ENCODE data around the gene DIO3.
"Not testable (repeated sequence)": the region's sequence is repeated elsewhere in the genome, so short reads cannot be mapped to it uniquely, and the experiment has no call there.

Gene DIO3

DNA sequence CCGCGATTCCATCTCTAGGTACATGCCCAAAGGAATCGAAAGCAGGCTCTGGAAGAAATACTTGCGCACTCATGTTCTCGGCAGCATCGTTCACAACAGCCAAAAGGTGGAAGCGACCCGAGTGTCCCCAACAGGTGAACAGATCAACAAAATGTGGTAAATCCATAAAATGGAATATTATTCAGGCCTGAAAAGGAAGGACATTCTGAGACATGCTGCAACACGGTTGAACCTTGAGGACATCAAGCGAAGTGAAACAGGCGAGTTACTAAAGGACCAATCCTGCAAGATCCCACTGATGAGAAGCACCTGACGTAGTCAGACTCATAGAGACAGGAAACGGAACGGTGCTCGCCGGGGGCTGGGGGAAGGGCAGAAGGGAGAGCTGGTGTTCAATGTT, 17.5 kb upstream of the DIO3 start:
- no peak for DNase-seq

- DNase-seq = no peak
Observed at GRCh38 chr14:101544550-101544949, 16.7 kb upstream of the DIO3 start.

DNA sequence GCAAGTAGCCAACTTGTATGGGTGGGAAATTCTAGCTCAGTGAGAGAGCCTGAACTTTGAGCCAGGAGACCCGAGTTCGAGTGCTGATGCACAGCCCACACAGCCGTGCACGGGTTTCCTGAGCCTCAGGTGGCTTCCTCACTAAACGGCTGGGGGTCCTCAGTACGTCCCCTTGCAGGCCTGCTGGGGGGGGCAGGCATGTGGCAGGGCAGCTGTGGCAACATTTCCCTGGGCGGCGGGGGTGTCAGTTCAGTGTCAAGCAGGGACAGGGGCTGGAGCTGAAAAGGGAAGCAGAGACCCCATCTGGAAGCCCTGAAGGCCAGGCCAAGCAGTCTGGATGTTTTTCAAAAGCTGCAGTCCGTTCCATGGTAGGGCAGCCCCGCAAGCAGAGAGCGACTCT, 14.6 kb upstream of the DIO3 start:
- DNase-seq = no peak

- DNase-seq = no peak
Observed at GRCh38 chr14:101547107-101547738, 14.1 kb upstream of the DIO3 start.

- DNase-seq = no peak
Observed at GRCh38 chr14:101547961-101548669, 13.2 kb upstream of the DIO3 start.

DNA sequence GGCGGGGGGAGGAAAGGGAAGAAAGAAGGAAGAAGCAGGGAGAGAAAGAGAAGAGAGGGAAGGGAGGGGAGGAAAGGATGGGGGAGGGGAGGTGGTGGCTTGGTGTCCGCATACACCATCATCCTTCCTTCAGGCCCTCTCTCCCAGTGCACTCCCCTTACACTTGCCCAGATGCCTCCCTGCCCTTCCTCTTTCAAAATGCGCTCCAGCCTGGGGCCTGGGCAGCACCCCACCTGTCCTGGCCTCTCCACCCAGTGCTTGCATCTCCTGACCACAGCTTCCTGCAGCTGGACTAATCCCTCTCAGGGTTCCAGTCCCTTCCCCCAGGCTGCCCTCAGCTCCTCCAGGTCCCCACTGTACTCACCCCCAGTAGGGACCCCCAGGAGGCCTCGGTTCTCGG, 12.6 kb upstream of the DIO3 start:
- DNase-seq = no peak

DNA sequence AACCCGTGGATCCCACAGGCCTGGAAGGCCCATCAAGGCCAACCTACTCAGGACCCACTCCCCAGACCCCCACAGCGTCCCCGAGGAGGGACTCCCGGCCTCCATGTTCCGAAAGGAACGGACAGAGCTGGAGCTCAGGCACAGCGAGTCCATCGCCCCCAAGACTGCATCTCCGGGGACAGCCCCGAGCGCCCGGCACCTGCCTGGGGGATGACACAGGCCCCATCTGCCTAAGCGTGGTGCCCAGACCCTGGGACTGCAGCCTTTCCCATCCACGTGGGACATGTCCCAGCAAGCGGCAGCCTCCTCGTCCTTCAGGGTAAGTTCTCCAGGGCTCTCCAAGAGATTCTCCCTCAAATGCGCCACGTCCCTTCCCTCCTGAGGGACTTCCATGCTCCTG, 12.1 kb upstream of the DIO3 start:
- no peak for DNase-seq

DNA sequence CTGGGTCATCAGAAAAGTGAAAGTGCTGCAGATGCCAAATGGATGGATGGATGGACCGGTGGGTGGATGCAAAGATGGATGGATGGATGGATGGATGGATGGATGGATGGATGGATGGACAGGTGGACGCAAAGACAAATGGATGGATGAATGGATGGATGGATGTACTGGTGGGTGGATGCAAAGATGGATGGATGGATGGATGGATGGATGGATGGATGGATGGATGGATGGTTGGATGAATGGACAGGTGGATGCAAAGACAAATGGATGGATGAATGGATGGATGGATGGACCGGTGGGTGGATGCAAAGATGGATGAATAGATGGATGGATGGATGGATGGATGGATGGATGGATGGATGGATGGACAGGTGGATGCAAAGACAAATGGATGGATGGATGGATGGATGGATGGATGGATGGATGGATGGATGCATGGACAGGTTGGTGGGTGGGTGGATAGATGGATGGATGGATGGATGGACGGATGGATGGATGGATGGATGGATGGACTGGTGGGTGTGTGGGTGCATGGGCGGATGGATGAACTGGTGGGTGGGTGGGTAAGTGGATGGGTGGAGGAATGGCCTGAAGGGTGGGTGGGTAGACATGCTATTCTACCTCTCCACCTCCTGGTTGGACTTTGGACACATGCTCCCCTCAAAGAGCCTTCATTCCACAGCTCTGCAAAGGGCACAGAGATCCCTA, 10.9 kb upstream of the DIO3 start:
- not testable (repeated sequence) for DNase-seq

DNA sequence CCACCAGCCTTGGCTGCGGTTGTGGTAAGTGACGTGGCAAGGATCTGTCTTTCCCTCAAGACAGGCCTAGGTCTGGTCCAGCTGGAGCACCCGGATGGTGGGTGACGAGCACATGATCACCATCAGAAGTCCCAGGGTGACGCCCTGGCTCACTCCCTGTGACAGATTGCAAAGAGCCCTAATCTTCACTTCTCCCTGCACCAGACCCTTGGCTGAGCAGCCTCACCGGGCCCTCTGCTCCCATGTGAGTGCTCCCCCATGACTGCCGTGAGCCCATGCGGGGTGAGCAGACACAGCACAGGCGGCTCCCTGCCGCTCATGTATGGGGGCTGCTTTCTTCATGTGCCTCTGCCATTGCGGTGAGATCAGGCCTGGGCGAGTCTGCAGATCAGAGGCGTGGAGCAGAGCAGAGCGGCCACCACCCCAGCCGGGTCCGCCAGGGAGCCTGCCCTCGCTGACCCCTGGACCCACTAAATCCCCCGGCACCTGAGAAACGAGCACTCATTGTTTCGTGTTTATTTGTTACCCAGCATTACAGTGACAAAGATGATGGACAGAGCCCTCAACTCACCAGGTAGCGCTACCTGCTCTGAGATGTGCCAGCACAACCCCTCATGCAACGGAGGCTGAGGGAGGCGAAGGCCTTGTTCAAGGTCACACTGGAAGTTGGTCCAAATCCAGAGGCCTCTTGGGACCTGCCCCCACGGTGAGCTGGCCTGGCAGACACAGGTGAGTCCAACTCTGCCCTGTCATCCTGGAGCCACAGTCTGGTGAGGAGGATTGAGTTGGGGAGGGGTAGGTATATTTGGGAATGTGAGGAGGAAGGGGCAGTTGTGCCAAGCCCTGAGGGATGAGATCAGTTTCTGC, 9.3 kb upstream of the DIO3 start:
- no peak for DNase-seq

- DNase-seq = no peak
Observed at GRCh38 chr14:101552786-101553231, 8.5 kb upstream of the DIO3 start.

DNA sequence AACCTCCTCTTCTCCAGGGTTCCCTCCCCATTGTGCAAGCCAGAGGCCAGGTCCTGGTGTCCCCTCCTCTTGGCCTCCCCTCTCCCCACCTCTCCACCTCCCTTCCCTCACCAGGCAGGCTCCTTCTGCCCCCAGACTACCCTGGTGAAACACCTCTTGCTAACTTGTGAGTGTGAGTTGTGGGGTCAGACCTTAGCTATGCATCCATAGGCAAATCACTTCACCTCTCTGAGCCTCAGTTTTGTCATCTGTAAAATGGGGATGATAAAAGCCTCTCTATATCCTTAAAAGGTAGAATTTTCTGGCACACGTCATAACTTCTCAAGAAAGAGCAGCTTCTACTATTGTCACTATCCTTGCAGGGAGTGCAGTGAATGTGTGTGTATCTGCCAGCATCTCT, 7.9 kb upstream of the DIO3 start:
- no peak for DNase-seq

DNA sequence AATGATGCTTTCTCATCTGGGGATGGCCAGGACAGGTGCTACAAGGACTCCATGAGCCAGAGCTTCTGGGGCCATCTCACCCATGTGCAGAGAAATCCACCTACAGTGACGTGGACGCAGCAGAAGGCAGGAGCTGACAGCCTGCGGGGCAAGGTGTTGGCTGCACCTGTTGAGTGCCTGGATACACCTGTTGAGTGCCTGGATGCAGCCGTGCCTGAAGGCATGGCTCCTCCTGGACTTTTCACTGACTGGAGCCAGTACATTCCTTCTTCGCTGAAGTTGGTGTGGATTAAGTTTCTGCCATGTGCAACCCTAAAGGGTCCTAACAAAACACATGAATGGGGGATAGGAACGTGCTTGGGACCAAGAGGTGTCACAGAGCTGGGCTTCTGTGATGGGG, 7.4 kb upstream of the DIO3 start:
- DNase-seq = no peak

DNA sequence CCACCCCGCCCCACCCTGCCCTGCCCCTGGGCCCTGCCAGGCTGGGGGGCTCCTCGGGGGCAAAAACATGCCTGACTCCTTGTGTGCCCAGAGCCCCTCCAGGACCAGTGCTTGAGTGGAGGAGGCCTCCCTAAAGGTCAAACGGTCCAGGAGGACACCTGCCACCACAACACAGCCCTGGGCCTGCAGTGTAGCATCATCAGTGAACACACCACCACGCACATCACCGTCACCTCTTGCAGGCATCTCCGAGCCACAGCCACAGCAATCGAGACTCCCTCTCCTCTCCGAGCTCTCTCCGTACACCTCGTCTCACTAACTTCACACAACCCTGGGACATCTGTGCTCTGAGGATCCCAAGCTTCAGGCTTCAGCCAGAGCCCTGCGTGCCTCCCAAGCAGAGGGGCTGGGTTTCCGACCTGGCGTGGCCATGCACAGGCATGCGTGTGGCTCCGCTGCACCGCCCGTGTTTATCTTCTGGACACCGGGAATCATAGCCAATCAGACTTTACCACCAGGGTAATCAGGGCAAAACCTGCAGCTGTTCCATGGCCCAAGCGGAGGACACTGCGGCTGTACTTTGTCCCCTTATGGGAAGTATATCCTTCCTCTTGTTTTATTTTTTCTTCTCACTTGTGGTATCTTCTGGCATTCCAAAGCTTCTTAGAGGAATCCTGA, 6.2 kb upstream of the DIO3 start:
- DNase-seq = no peak

GRCh38 chr14:101555669-101556043, 5.6 kb upstream of the DIO3 start:
- not testable (repeated sequence) for DNase-seq

DNA sequence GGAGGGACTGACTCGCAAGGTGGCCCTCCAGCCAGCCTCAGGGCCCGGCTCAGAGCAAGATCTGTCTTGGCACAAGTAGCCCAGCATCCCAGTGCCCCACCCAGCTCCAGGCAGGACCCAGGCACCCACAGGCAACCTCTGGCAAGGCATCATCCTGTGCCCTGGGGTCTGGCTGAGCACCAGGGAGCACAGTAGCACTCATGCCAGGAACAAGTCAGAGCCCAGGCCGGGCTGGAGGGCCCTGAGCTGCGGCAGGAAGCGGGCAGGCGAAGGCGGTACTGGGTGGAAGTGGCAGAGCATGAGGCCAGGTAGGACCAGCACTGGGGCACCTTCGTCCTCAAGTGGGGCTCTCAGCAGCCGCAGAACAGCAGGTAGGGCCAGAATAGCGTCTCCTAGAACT, 5.2 kb upstream of the DIO3 start:
- DNase-seq = no peak

DNA sequence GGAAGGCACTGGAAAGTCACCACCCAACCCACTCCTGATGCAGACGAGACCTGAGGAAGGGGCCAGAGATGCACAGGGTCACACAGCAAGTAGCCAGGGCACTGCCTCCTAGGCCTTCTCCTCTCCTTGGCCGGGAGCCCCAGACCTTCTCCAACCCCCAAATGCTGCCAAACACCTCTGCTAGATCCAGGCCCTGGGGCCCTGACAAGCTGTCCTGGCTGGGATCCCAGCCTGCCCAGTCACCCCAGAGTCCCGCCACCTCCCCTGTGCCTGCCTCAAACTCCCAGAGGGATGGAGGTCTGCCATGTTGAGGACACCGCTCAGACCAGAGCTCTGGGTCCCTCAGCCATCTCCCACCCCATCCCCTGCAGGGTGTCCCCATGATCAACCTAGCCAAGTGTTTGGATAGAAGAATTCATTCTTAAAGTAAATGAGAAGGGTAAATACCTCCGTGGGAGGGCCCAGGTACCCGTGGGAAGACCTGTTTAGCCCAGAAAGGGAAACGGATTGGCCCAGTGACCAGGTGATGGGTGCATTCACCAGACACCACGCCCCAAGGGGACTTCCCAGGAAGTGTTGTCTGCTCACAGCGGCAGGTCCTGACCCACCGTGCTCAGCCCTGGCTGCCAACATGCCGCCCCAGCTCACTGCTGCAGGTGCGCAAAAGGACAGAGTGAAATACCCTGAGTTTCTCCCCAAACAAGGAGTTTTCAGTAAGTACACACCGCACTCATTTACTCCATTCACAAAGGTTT, 4.6 kb upstream of the DIO3 start:
- DNase-seq = no peak

DNA sequence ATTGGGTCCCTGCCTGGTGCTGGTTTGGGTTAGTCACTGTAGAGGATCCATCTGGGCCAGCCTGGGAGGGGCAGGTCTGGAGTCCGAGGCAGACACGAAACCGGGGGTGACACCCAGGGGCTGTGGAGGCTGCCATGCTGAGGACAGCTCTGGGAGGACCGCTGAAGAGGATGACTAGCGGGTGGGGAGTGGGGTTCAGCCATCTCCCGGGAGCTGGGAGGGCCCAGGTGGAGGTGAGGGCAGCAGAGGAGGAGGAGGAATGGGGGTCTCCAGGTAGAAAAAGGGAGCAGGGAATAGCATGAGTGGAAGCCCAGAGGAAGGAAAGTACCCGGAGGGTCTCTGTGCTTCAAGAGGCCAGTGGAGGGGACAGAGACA, 4.0 kb upstream of the DIO3 start:
- no peak for DNase-seq

DNA sequence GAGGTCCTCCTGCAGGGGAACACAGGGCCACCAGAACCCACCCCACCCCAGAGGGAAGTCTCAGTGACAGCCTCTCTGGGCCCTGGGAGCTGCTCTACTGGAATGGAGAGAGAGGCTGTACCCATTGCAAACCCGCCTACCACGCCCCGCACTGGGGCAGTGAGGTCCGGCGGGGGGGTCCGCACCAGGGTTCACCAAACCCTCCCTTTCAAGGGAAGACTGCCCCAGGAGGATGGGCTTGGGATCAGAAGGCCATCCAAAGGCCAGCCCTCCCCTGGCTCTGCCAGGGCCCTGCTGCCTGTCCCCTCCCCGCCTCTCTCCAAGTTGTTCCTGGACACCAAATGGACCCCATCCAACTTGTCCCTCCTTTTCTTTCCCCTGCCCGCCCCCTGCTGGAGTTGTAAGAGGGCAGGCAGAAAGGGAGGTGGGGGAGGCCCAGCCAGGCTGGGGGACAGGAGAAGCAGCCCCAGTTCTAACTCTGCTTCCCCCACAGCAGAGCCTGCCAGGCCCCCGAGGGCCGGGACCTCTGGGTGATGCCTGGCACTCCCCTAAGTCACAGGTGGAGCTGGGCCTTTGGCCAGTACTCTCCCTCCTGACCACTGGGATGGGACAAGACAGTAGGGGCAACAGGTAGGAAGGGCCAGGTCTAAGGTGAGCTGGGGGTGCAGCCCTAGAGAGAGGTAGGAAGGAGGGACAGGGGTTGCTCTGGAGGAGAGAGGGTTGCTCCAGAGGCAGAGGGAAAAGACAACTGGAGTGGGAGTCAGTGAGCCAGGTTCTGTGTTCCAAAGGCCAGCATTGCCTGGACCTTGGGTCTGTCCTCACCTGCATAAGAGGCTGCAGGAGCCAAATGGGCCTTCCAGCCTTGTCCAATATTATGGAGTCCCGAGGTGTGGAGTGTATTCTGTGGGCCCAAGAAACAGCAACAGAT, 3.2 kb upstream of the DIO3 start:
- no peak for DNase-seq

DNA sequence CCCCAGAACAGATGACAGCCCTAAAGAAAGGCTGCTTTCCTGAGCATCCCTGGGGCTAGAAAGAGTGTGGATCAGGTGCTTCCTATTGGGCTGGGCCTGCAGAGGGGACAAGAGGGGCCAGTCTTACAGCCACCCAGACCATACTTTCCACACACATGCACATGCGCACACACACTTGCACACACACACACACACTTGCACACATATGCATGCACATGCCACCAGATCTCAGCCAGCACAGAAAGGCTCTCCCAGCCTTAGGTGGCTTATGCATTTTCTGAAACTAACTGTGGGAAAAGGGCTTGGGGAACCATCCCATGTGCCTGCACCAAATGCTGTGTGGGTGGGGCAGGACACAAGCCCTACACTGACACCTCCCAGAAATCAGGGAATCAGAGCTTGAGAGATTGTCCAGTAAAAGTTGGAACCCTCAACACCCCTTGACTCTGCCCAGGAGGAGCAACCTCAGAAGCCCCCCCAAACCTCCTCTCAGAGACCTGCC, 2.5 kb upstream of the DIO3 start:
- DNase-seq = no peak

GRCh38 chr14:101559250-101559623, 2.1 kb upstream of the DIO3 start:
- no peak for DNase-seq

All from NCI-H2081 treated with DMSO at 0.1 percent for 48 hours (cell line).